ENCODE data around the gene ATP5MG.
A peak's percentile ranks its signal among the peaks of the same experiment; 100 is the strongest.

Gene ATP5MG

DNA sequence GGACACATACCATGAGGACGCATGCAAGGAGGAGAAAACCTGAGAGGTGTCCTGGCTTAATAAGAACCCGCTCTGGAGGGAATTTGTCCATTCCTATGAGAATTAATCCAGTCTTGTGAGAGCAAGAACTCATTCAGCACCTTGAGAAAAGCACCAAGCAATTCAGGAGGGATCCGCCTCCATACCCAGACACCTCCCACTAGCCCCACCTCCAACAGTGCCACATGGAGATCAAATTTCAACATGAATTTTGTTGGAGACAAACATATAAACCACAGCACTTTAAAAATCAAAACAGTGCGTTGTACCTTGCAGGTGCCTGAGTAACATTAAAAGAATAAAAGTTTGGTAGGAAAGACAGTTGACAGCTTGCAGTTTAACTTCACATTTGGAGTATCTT lies 30.6 kb upstream of the ATP5MG start:
- TF ChIP-seq, protein P1, sequence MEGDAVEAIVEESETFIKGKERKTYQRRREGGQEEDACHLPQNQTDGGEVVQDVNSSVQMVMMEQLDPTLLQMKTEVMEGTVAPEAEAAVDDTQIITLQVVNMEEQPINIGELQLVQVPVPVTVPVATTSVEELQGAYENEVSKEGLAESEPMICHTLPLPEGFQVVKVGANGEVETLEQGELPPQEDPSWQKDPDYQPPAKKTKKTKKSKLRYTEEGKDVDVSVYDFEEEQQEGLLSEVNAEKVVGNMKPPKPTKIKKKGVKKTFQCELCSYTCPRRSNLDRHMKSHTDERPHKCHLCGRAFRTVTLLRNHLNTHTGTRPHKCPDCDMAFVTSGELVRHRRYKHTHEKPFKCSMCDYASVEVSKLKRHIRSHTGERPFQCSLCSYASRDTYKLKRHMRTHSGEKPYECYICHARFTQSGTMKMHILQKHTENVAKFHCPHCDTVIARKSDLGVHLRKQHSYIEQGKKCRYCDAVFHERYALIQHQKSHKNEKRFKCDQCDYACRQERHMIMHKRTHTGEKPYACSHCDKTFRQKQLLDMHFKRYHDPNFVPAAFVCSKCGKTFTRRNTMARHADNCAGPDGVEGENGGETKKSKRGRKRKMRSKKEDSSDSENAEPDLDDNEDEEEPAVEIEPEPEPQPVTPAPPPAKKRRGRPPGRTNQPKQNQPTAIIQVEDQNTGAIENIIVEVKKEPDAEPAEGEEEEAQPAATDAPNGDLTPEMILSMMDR (IDR thresholded peaks at IDR 0.05; ENCODE audit: low read depth, low read length), result no peak
- no peak overlapping the region for H3K4me3 ChIP-seq (replicated peaks in 1 of 2; ENCODE audit: low read depth in 2 of 2, low read length in 2 of 2)
- no peak for DNase-seq (ENCODE audit: low read depth in 2 of 2)

DNA sequence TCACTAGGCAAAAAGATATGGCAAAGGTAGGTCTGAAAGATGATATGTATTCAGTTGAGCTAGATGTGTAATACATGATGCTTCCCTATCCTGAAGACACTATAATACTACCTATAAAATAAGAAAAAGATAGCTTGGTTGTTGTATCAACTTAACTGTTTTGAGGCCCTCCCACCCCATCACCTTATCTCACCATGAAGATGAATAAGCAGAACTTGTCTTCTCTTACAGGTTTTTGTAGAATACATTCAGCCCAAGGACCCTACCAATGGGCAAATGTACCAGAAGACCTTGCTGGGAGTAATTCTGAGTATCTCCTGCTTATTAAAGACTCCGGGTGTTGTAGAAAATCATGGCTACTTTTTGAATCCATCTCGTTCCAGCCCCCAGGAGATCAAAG lies 28.1 kb upstream of the ATP5MG start:
- TF ChIP-seq, protein P1 (IDR thresholded peaks at IDR 0.05; ENCODE audit: low read depth, low read length), result no peak
- no peak overlapping the region for H3K4me3 ChIP-seq (replicated peaks in 1 of 2; ENCODE audit: low read depth in 2 of 2, low read length in 2 of 2)
- DNase-seq (ENCODE audit: low read depth in 2 of 2), result no peak

DNA sequence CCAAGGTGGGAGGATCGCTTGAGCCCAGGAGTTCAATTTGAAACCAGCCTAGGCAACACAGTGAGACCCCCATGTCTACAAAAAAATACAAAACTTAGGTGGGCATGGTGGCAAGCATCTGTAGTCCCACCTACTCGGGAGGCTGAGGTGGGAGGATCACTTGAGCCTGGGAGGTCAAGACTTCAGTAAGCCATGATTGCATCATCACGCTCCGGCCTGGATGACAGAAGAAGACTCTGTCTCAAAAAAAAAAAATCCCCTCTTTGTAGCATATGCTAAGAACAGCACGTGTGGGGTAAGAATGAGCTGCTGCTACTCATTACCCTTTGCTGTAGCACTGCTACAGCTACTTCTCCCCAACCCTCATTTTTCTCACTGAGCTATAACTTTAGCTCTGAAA lies 27.5 kb upstream of the ATP5MG start:
- DNase-seq (ENCODE audit: low read depth in 2 of 2), result no peak
- H3K4me3 ChIP-seq (replicated peaks in 1 of 2; ENCODE audit: low read depth in 2 of 2, low read length in 2 of 2), result no peak overlapping the region
- TF ChIP-seq, protein P1 (IDR thresholded peaks at IDR 0.05; ENCODE audit: low read depth, low read length), result no peak

DNA sequence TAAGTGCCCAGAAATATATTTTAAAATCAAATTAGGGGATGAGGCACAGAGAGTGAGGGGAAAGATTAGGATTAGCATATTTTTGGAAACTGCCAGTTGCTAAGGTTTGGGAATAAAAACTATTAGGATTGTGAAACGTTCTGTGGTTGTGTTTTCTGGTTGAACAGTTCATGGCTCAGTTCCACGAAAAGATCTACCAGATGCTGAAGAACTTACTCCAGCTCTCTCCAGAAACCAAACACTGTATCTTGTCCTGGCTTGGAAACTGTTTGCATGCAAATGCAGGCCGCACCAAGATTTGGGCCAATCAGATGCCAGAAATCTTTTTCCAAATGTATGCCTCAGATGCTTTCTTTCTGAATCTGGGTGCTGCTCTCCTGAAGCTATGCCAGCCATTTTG lies 26.7 kb upstream of the ATP5MG start:
- H3K4me3 ChIP-seq (replicated peaks in 1 of 2; ENCODE audit: low read depth in 2 of 2, low read length in 2 of 2), result no peak overlapping the region
- peak in 1 of 2 donors; percentile 2 for DNase-seq (ENCODE audit: low read depth in 2 of 2)
- TF ChIP-seq, protein P1 (IDR thresholded peaks at IDR 0.05; ENCODE audit: low read depth, low read length), result no peak

DNA sequence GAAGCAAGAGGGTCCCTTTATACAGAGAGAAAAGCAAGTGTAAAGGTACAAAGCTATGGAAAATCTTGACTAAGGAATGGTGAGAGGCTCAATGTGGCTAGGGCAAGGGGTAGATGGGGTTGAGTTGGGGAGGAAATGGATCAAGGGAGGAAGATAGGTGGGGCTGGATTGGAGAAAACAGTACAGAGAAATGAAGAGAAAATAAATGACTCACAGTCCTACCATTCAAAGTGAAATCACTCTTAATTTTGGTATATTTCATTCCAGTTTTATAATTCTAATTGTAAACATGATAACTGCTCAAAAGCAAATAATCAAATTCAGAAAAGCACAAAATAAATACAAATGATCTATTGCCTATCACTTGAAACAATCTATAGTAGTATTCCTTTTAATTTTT lies 25.4 kb upstream of the ATP5MG start:
- TF ChIP-seq, protein P1 (IDR thresholded peaks at IDR 0.05; ENCODE audit: low read depth, low read length), result no peak

DNA sequence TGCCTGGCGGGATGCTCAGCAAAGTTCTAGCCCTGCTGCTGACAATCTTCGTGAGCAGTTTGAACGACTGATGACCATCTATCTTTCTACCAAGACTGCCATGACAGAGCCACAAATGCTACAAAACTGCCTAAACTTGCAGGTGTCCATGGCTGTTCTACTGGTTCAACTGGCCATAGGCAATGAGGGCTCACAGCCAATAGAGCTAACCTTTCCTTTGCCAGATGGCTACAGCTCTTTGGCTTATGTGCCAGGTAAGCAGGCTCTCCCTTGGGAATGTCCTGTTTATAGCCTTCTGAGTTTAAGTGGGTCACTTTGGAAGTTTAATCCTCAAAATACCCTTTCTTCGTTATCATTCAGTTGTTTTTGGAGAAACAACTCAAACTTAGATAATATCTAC lies 21.9 kb upstream of the ATP5MG start:
- H3K4me3 ChIP-seq (replicated peaks in 1 of 2; ENCODE audit: low read depth in 2 of 2, low read length in 2 of 2), result no peak overlapping the region
- no peak for DNase-seq (ENCODE audit: low read depth in 2 of 2)
- TF ChIP-seq, protein P1 (IDR thresholded peaks at IDR 0.05; ENCODE audit: low read depth, low read length), result no peak

More for the DNA sequence above, 25.4 kb upstream of the ATP5MG start:
- DNase-seq (ENCODE audit: low read depth in 2 of 2), result no peak
- no peak overlapping the region for H3K4me3 ChIP-seq (replicated peaks in 1 of 2; ENCODE audit: low read depth in 2 of 2, low read length in 2 of 2)

DNA sequence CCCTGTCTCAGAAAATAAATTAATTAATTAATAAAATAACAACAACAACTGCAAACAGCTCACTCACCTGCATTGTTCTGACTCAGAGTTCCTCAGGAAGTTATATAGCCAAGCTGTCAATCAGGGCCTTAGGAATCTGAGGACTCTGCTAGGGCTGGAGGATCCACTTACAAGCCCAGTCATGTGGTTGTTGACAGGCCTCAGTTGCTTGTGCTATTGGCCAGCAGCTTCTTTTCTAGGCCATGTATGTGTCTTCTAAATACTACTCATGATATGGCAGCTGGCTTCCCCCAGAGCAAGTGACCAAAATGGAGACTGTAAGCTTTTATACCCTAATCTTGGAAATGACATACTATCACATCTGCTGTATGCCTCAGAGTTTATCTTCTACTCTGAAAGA lies 20.8 kb upstream of the ATP5MG start:
- no peak overlapping the region for H3K4me3 ChIP-seq (replicated peaks in 1 of 2; ENCODE audit: low read depth in 2 of 2, low read length in 2 of 2)
- TF ChIP-seq, protein P1 (IDR thresholded peaks at IDR 0.05; ENCODE audit: low read depth, low read length), result no peak
- DNase-seq (ENCODE audit: low read depth in 2 of 2), result no peak

Data from cardiac fibroblast (primary cell).